T-cell (primary cell): ENCODE results near the gene STAU1. TPM values are rescaled to one million over a fixed set of nuclear protein-coding genes. Genes with fewer than 3 reads are reported as not detected.

ENCODE experiments used
- ATAC-seq, 4 experiments: fragments of 200-7000 bp in 3 of 4; fragments of 150-1000 bp in 1 of 4; cut with Tn5 transposase; replicated peaks in 1 of 4; 1 replicate in 3 of 4; 2 replicates in 1 of 4; pipeline ENCODE4 v1.10.0; 2021; ENCODE audit warnings: moderate library complexity in 3 of 4, mild to moderate bottlenecking in 2 of 4, moderate number of reproducible peaks in 1 of 4
- CTCF ChIA-PET, 2 donors: fragments of 300-600 bp; sonication (Branson Sonifier 250); formaldehyde crosslinking; loops; one replicate each; lab custom pipeline; 2022; ENCODE audit warnings: antibody characterized with exemption in 2 of 2; lab: Charles Lee
- POLR2A ChIA-PET, 2 donors: fragments of 300-600 bp; sonication (Branson Sonifier 250); formaldehyde crosslinking; loops; one replicate each; lab custom pipeline; 2022; ENCODE audit warnings: antibody characterized with exemption in 2 of 2; lab: Charles Lee
- DNase-seq, 35 experiments: peaks; one replicate each; pipeline versions ENCODE4 v3.0.0 to v3.0.0-alpha.2; 2013 to 2023
- H3K27ac ChIP-seq: one replicate; pipeline ENCODE4 v1.5.1; 2013; ENCODE audit warnings: low read length
- H3K27me3 ChIP-seq, 2 experiments: replicated peaks in 1 of 2; 1 replicate in 1 of 2; 2 replicates in 1 of 2; pipeline versions ENCODE4 v1.6.1 to v1.7.0; 2013; ENCODE audit warnings: low read length in 1 of 2, mixed read lengths in 1 of 2; ENCODE audit not compliant: control insufficient read depth in 2 of 2, insufficient read depth in 2 of 2; ENCODE audit errors: extremely low read depth in 1 of 2
- H3K36me3 ChIP-seq, 2 donors: 1 replicate in 1 of 2; 2 replicates in 1 of 2; pipeline versions ENCODE4 v1.6.1 to v1.7.0; 2013; ENCODE audit warnings: low read length in 1 of 2; ENCODE audit not compliant: control insufficient read depth in 2 of 2, insufficient read depth in 1 of 2; ENCODE audit errors: extremely low read depth in 1 of 2
- H3K4me1 ChIP-seq, 2 experiments: 1 replicate in 1 of 2; 2 replicates in 1 of 2; pipeline versions ENCODE4 v1.6.1 to v1.7.0; 2013; ENCODE audit warnings: low read length in 2 of 2, mixed read lengths in 1 of 2; ENCODE audit not compliant: insufficient read depth in 2 of 2, control insufficient read depth in 1 of 2; ENCODE audit errors: extremely low read depth in 1 of 2
- H3K4me3 ChIP-seq, 2 donors: 1 replicate in 1 of 2; 2 replicates in 1 of 2; pipeline versions ENCODE4 v1.5.1 to v1.7.0; 2013; ENCODE audit warnings: mild to moderate bottlenecking in 2 of 2, low read length in 1 of 2, moderate library complexity in 1 of 2; ENCODE audit not compliant: control insufficient read depth in 1 of 2; ENCODE audit errors: extremely low read depth in 1 of 2
- H3K9me3 ChIP-seq: 2 replicates; pipeline ENCODE4 v1.7.0; 2013
- H3K27ac Mint-ChIP-seq, 2 donors: one replicate each; pipeline ENCODE4 v1.8.0; 2020 to 2021; ENCODE audit warnings: mild to moderate bottlenecking in 2 of 2, mixed read lengths in 2 of 2
- H3K27me3 Mint-ChIP-seq, 2 donors: one replicate each; pipeline ENCODE4 v1.8.0; 2021 to 2022; ENCODE audit warnings: mixed read lengths in 2 of 2
- H3K36me3 Mint-ChIP-seq: one replicate; pipeline ENCODE4 v1.8.0; 2021; ENCODE audit warnings: mixed read lengths
- H3K4me1 Mint-ChIP-seq, 3 donors: one replicate each; pipeline ENCODE4 v1.8.0; 2020 to 2022; ENCODE audit warnings: mixed read lengths in 3 of 3, mild to moderate bottlenecking in 1 of 3
- H3K4me3 Mint-ChIP-seq, 3 donors: one replicate each; pipeline ENCODE4 v1.8.0; 2020 to 2022; ENCODE audit warnings: mild to moderate bottlenecking in 3 of 3, mixed read lengths in 3 of 3, moderate library complexity in 3 of 3
- H3K9me3 Mint-ChIP-seq, 3 donors: one replicate each; pipeline ENCODE4 v1.8.0; 2020 to 2022; ENCODE audit warnings: mixed read lengths in 3 of 3
- WGBS: methylation state at CpG from one replicate; pipeline ENCODE4 v1.1.5; 2013; ENCODE audit warnings: missing lambda C conversion rate; ENCODE audit not compliant: insufficient coverage; 5-methylcytosine and 5-hydroxymethylcytosine counted together
- total RNA-seq, 35 experiments: library from RNA in 6 of 35; stranded (reverse) in 6 of 35; fragments of 120-200 nt in 1 of 35; gene quantifications; one replicate each; pipeline versions ENCODE4 v1.2.1 to v1.2.4 and lab custom pipeline; 2013 to 2026

Gene STAU1, protein sequence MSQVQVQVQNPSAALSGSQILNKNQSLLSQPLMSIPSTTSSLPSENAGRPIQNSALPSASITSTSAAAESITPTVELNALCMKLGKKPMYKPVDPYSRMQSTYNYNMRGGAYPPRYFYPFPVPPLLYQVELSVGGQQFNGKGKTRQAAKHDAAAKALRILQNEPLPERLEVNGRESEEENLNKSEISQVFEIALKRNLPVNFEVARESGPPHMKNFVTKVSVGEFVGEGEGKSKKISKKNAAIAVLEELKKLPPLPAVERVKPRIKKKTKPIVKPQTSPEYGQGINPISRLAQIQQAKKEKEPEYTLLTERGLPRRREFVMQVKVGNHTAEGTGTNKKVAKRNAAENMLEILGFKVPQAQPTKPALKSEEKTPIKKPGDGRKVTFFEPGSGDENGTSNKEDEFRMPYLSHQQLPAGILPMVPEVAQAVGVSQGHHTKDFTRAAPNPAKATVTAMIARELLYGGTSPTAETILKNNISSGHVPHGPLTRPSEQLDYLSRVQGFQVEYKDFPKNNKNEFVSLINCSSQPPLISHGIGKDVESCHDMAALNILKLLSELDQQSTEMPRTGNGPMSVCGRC
- 10 to 100 TPM; 39.3 to 52.8 (median 43.6) TPM for total RNA-seq
- total RNA-seq (2013), result 41.5 TPM
- 62.3 to 117 (median 79.5) reads per million in 29 experiments for total RNA-seq (lab: John Stamatoyannopoulos, UW)

DNA sequence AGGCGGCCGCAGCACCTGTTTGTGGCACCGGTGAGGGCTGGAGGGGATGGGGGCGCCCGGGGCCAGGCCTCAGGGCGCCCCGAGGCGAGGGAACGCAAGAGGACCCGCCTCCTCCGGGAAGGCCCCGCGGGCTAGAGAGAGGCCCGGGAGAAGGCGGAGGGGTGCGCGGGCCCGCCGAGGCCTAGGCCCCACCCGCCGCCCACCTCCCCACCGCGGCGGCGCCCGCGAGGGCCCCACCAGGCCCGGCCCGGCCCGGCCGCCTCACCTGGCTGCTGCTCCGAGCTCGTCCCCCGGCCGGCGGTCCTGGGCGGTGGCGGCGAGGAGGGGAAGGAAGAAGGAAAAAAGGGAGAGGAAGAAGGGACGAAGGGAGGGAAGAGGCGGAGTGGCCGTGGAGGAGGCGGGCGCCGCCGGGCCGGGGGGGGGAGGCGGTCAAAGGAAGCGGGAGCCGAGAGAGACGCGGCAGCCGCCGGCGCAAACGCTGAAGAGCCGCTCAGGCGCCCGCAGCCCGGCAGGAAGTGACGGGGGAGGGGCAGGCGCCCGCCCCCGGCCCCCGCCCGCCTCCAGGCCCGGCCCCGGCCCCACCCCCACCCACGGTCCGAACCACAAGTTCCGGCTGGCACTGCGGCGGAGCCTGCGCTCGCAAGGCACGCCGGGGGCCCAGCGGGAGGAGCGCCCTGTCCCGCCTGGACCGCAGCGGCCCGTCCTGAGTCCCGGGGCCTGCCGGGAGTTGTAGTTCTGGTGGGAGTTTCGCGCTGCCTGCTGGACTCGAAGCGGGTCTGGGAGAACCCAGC lies at the start of gene STAU1:
Gene STAU1, minus strand, starts transcription at position 484 of the 791 bp plus-strand sequence. CDS start 22,133 bp downstream, outside the sequence.
- Histone ChIP-seq H3K36me3 (peaks cover 0 to 3% of the 10 kb centered on the region in 2 donors), H3K27me3 (peaks cover 0 to 4% of the 10 kb centered on the region in 2 experiments), H3K9me3 (no peaks in the 10 kb centered on the region), H3K4me3 (peak within 1 kb of the TSS; percentile 44 to 67), H3K27ac (peak within 1 kb of the TSS; percentile 67), H3K4me1 (peaks cover 12 to 21% of the 10 kb centered on the region in 2 experiments)
- Mint-ChIP-seq H3K36me3 (no peaks in the 10 kb centered on the region), H3K27ac (peak within 1 kb of the TSS; percentile 88 to 93), H3K9me3 (no peaks in the 10 kb centered on the region), H3K4me1 (peaks cover 42 to 45% (median 42%) of the 10 kb centered on the region in 3 donors), H3K27me3 (no peaks in the 10 kb centered on the region), H3K4me3 (peak within 1 kb of the TSS; percentile 87 to 89 (median 87))
- DNase-seq (peak; percentile 84 to 97 (median 91)), ATAC-seq (peak; percentile 94 to 97 (median 94))
- CTCF ChIA-PET, result interaction anchor here (0.6 to 3.1 kb wide), 4 partner anchors 29 to 31 kb away, joined by 3 to 14 read pairs (median 6); partner anchors contain the start of gene DDX27 (in 2 of the 2)
- WGBS, result 0% methylated on average over 51 of the region's 89 CpGs
- POLR2A ChIA-PET, result no interaction called here

DNA sequence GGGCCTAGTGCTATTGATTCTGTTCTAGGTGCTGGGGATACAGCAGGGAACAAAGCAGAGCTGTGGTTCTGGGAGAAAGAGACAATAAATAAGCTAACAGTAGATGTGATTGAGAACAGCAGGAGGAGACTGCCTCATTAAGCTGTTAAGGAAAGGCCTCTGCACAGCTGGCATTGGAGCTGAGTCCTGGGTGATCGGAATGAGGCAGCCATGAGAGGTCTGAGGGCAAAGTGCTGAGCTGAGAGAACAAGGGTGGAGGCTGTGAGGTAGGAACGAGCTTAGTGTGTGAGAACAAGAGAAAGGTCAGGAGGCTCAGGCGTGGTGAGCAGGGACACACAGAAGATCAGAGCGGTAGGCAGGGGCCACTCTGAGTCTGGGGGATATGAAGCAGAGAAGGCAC lies 49.4 kb upstream of the STAU1 start:
- Histone ChIP-seq H3K9me3 (no peaks in the 10 kb centered on the region), H3K4me3 (no peak overlapping the region), H3K4me1 (no peaks in the 10 kb centered on the region), H3K36me3 (peaks cover 31 to 94% of the 10 kb centered on the region in 2 donors), H3K27me3 (no peaks in the 10 kb centered on the region), H3K27ac (no peak overlapping the region)
- POLR2A ChIA-PET, result interaction anchor here (0.6 kb wide), 3 partner anchors 13 to 463 kb away, joined by 3 read pairs; no protein-coding TSS in a partner anchor
- peak overlapping the region; percentile 7 to 47 for H3K27ac Mint-ChIP-seq
- CTCF ChIA-PET, result interaction anchor here in 1 of 2 donors (0.9 kb wide), 2 partner anchors 15 to 16 kb away, joined by 3 read pairs; no protein-coding TSS in a partner anchor
- H3K4me3 Mint-ChIP-seq, result no peak overlapping the region
- H3K27me3 Mint-ChIP-seq, result no peaks in the 10 kb centered on the region
- ATAC-seq, result no peak
- WGBS, result 100% methylated on average over 2 of the region's 4 CpGs
- DNase-seq, result no peak
- H3K4me1 Mint-ChIP-seq, result no peaks in the 10 kb centered on the region
- H3K36me3 Mint-ChIP-seq, result peaks cover 62% of the 10 kb centered on the region
- no peaks in the 10 kb centered on the region for H3K9me3 Mint-ChIP-seq

DNA sequence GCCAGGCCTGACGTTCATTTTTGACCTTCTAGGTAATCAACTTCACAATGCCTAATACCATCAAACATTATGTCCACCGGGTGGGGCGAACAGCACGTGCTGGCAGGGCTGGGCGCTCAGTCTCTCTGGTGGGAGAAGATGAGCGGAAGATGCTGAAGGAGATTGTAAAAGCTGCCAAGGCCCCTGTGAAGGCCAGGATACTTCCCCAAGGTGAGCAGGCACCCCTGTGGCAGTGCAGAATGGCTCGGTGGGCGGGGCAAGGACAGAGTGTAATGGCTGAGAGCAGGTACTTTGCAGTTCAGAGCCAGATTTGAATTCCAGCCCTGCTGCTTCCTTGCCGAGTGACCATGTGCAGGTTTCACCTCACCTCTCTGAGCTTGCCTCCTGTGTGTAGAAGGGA lies 48.2 kb upstream of the STAU1 start:
- H3K4me3 Mint-ChIP-seq, result no peak overlapping the region
- no peak for DNase-seq
- Histone ChIP-seq H3K27ac (no peak overlapping the region), H3K9me3 (no peaks in the 10 kb centered on the region), H3K4me1 (no peaks in the 10 kb centered on the region), H3K4me3 (no peak overlapping the region), H3K36me3 (peaks cover 31 to 90% of the 10 kb centered on the region in 2 donors), H3K27me3 (no peaks in the 10 kb centered on the region)
- ChIA-PET POLR2A (interaction anchor here in 1 of 2 donors (1.2 kb wide), 1 partner anchor 10 kb away, joined by 4 read pairs; no protein-coding TSS in a partner anchor), CTCF (no interaction called here)
- no peak for ATAC-seq
- 98% methylated on average over 6 of the region's 9 CpGs for WGBS
- peak overlapping the region in 1 of 2 donors; percentile 61 for H3K27ac Mint-ChIP-seq
- H3K27me3 Mint-ChIP-seq, result no peaks in the 10 kb centered on the region
- peaks cover 56% of the 10 kb centered on the region for H3K36me3 Mint-ChIP-seq
- peaks cover 0 to under 1% (median 0%) of the 10 kb centered on the region in 3 donors for H3K4me1 Mint-ChIP-seq
- H3K9me3 Mint-ChIP-seq, result no peaks in the 10 kb centered on the region

DNA sequence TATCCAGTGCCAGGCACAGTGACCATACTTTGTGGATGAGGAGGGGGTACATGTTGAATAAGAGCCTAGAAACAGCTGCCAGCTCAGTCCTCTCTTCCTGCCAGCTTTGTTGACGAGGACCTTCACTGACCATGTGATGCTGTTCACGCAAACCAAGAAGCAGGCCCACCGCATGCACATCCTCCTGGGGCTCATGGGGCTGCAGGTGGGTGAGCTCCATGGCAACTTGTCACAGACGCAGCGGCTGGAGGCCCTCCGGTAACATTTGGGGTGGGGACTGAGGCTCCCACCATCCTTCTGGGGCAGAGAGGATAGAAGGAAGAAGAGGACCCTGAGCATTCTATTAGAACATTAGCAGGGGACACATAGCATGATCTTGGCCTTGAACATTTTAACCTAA lies 46.7 kb upstream of the STAU1 start:
- peaks cover 57% of the 10 kb centered on the region for H3K36me3 Mint-ChIP-seq
- H3K27ac Mint-ChIP-seq, result peak overlapping the region in 1 of 2 donors; percentile 7
- H3K27me3 Mint-ChIP-seq, result no peaks in the 10 kb centered on the region
- no peaks in the 10 kb centered on the region for H3K4me1 ChIP-seq
- no peak overlapping the region for H3K4me3 Mint-ChIP-seq
- peaks cover 43 to 92% of the 10 kb centered on the region in 2 donors for H3K36me3 ChIP-seq
- ATAC-seq (no peak), DNase-seq (no peak)
- no peak overlapping the region for H3K4me3 ChIP-seq
- 97% methylated on average over 6 of the region's 6 CpGs for WGBS
- H3K9me3 Mint-ChIP-seq, result no peaks in the 10 kb centered on the region
- CTCF ChIA-PET, result no interaction called here
- no peaks in the 10 kb centered on the region for H3K9me3 ChIP-seq
- no peak overlapping the region for H3K27ac ChIP-seq
- no peaks in the 10 kb centered on the region for H3K27me3 ChIP-seq
- POLR2A ChIA-PET, result interaction anchor here in 1 of 2 donors (0.7 kb wide), 1 partner anchor 16 kb away, joined by 3 read pairs; the partner anchor contains the start of gene DDX27
- peaks cover 0 to 13% (median 3%) of the 10 kb centered on the region in 3 donors for H3K4me1 Mint-ChIP-seq

DNA sequence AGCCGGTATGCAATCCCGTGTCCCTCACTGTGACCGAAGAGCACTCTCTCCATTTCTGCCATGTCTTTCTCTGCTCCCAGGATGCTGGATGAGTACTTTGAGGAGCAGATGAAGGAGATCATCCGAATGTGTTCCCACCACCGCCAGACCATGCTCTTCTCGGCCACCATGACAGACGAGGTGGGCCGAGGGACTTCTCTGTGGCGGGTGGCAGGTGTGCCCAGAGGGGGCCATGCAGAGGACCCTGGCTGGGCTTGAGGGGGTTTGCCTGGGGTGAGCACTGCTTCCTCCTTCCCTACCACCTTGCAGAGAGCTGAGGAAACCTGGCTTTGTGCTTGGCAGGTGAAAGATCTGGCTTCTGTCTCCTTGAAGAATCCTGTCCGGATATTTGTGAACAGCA lies 45.1 kb upstream of the STAU1 start:
- POLR2A ChIA-PET, result interaction anchor here (0.6 to 1.0 kb wide), 2 partner anchors 9 to 13 kb away, joined by 3 to 8 read pairs; no protein-coding TSS in a partner anchor
- H3K4me1 Mint-ChIP-seq, result peaks cover 0 to 13% (median 6%) of the 10 kb centered on the region in 3 donors
- peaks cover 55% of the 10 kb centered on the region for H3K36me3 Mint-ChIP-seq

More for the DNA sequence above, 45.1 kb upstream of the STAU1 start:
- no peaks in the 10 kb centered on the region for H3K4me1 ChIP-seq
- H3K9me3 Mint-ChIP-seq, result no peaks in the 10 kb centered on the region
- ATAC-seq, result no peak
- no peak overlapping the region for H3K27ac ChIP-seq
- H3K27ac Mint-ChIP-seq, result no peak overlapping the region
- no peak for DNase-seq
- H3K27me3 ChIP-seq, result no peaks in the 10 kb centered on the region
- H3K27me3 Mint-ChIP-seq, result no peaks in the 10 kb centered on the region
- CTCF ChIA-PET, result no interaction called here
- WGBS, result 100% methylated on average over 7 of the region's 10 CpGs
- no peaks in the 10 kb centered on the region for H3K9me3 ChIP-seq
- no peak overlapping the region for H3K4me3 ChIP-seq
- no peak overlapping the region for H3K4me3 Mint-ChIP-seq
- H3K36me3 ChIP-seq, result peaks cover 35 to 89% of the 10 kb centered on the region in 2 donors
